Measurements from ENCODE around the gene HTR3D. TPM values are rescaled to one million over a fixed set of nuclear protein-coding genes. Genes with fewer than 3 reads are reported as not detected.
"Not testable (repeated sequence)": the region's sequence is repeated elsewhere in the genome, so short reads cannot be mapped to it uniquely, and the experiment has no call there.

The HTR3D gene
- total and polyA plus RNA-seq, 11 donors = not detected

DNA sequence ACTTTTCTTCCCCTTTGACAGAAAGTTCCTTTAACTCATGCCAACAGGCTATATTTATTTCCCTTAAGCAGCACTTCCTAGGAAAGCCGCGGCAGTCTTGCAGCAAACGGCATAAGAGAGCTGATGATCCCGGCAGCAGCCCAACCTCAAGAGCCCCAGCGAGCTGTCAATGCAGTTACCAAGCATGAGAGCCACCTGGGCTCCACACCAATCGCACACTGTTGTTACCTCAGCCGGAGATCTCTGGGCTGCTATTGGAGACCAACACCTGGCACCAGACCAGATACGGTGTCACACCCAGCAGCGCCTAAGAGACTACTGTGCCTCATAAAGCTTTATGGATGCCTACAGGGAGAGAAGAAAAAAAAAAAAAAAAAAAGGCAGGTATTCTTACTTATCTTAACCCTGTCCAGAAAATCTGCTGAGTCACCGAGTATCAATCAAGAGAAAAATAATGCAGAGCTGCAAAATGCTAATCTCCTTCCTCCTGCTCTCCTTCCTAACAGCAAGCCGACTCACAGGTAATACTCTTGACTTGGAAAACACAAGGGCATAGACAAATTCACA, 25.5 kb upstream of the HTR3D start:
- Histone ChIP-seq H3K36me3 (peaks cover 0 to 35% (median 24%) of the 10 kb centered on the region in 9 donors), H3K4me1 (peaks cover 0 to 74% (median 46%) of the 10 kb centered on the region in 12 donors), H3K27me3 (no peaks in the 10 kb centered on the region), H3K27ac (peak overlapping the region in 10 of 12 donors; percentile 17 to 87 (median 36)), H3K4me3 (peak overlapping the region in 9 of 12 donors; percentile 6 to 50 (median 25)), H3K9me3 (no peaks in the 10 kb centered on the region)
- 13 to 23% (median 18%) methylated on average over 11 of the region's 11 CpGs for WGBS, 4 donors
- DNase-seq = peak; percentile 35 to 84 (median 74)
- intact Hi-C loops (cut with DNase I) = no loop called here
- no peak for TF ChIP-seq POLR2A (IDR thresholded peaks at IDR 0.05)
- no peak for TF ChIP-seq CTCF (IDR thresholded peaks at IDR 0.05)
- peak; percentile 56 to 80 (median 74) for ATAC-seq

- Histone ChIP-seq H3K4me1 (peaks cover 0 to 63% (median 40%) of the 10 kb centered on the region in 12 donors), H3K36me3 (peaks cover 0 to 45% (median 27%) of the 10 kb centered on the region in 9 donors), H3K4me3 (peak overlapping the region in 1 of 12 donors; percentile 50), H3K27ac (peak overlapping the region in 3 of 12 donors; percentile 12 to 87 (median 17))
- H3K27me3 ChIP-seq; H3K9me3 ChIP-seq; DNase-seq; ATAC-seq; intact Hi-C loops (cut with DNase I): not testable (repeated sequence)
- WGBS, 4 donors = 82 to 92% (median 89%) methylated on average over 11 of the region's 11 CpGs
Observed at GRCh38 chr3:184007143-184007813, 24.3 kb upstream of the HTR3D start.

DNA sequence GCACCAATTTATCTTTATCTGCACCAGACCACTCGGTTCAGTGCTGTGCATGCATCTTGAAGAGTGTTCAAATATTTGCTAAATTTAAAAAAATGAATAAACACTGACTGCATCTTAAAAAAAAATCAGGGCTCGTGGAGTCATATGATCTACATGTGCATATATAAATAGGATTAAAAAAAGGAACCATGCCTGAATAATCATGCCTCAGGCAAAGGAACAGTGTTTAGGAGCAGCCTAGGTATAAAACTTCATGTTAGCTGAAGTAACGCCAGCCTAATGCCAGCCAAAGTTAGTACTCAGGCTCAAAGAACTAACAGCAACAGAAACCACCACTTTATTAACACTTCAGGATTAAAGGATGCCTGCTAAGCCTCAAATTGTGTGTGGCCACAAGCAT, 23.4 kb upstream of the HTR3D start:
- H3K9me3 ChIP-seq = no peaks in the 10 kb centered on the region
- peaks cover 0 to 52% (median 35%) of the 10 kb centered on the region in 9 donors for H3K36me3 ChIP-seq
- ATAC-seq (no peak), DNase-seq (no peak)
- peak overlapping the region in 1 of 12 donors; percentile 6 for H3K4me3 ChIP-seq
- intact Hi-C loops (cut with DNase I) = no loop called here
- H3K27ac ChIP-seq = peak overlapping the region in 1 of 12 donors; percentile 87
- no peaks in the 10 kb centered on the region for H3K27me3 ChIP-seq
- TF ChIP-seq POLR2A (IDR thresholded peaks at IDR 0.05) = no peak
- TF ChIP-seq CTCF (IDR thresholded peaks at IDR 0.05) = no peak
- H3K4me1 ChIP-seq = peaks cover 0 to 61% (median 35%) of the 10 kb centered on the region in 12 donors
- 44 to 63% (median 60%) methylated on average over 3 of the region's 3 CpGs for WGBS, 4 donors

DNA sequence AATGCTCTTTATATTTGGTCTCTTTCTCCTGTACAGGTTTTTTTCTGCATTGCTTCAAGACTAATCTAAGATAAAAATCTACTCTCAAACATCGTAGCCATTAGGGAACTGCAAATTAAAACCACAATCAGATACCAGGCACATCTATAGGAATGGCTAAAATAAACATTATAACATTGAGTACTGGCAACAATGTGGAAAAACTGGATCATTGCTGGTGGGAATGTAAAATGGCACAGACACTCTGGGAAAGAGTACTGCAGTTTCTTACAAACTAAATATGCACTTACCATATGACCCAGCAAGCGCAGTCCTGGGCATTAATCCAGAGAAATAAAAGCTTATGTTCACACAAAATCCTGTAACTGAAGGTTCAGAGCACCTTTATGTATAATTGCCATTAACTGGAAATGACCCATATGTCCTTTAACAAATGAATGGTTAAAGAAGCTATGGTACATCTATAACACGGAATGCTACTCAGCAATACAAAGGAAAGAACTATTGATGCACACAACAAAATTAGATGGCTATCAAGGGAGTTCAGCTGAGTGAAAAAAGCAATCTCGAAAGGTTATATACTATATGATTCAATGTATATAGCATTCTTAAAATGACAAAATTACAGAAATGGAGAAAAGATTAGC, 20.2 kb upstream of the HTR3D start:
- Histone ChIP-seq H3K27ac (no peak overlapping the region), H3K4me1 (peaks cover 0 to 43% (median 15%) of the 10 kb centered on the region in 12 donors), H3K36me3 (peaks cover 0 to 56% (median 45%) of the 10 kb centered on the region in 9 donors), H3K4me3 (no peak overlapping the region), H3K27me3 (no peaks in the 10 kb centered on the region), H3K9me3 (no peaks in the 10 kb centered on the region)
- DNase-seq (no peak), ATAC-seq (no peak)
- WGBS, 4 donors = 58 to 95% (median 92%) methylated on average over 4 of the region's 4 CpGs
- TF ChIP-seq CTCF (IDR thresholded peaks at IDR 0.05) = no peak
- no peak for TF ChIP-seq POLR2A (IDR thresholded peaks at IDR 0.05)
- intact Hi-C loops (cut with DNase I) = loop anchor here in 2 of 10 donors (10.0 kb wide), 2 partner anchors 123 to 233 kb away; partner anchors contain the start of genes ALG3 (in 2 of the 2), EEF1AKMT4 (in 2 of the 2) and EIF2B5 (in 1 of the 2)

Measured in heart left ventricle (tissue), 16 donors.